Endometrial microvascular endothelial cells (primary cell): ENCODE data around the gene SP9. TPM values are rescaled to one million over a fixed set of nuclear protein-coding genes. Genes with fewer than 3 reads are reported as not detected.
"Not testable (repeated sequence)": the region's sequence is repeated elsewhere in the genome, so short reads cannot be mapped to it uniquely, and the experiment has no call there.

ENCODE experiments used
- in situ Hi-C: cut with HindIII; loops from 2 replicates; pipeline ENCODE4 v1.10.0; 2017; ENCODE audit warnings: low sequenced_read_pairs, low pct_unique_long_range_greater_than_20kb; ENCODE audit errors: inconsistent ontology term
- total RNA-seq: library from RNA; depleted of rRNA; stranded (reverse); fragments of >200 nt; gene quantifications from one replicate; pipeline ENCODE4 v1.2.3, GENCODE V29; 2015; ENCODE audit errors: inconsistent ontology term

Gene SP9
- total RNA-seq, 1 donor from 2014 or later, result not detected

- in situ Hi-C loops, result no loop called here
Observed at GRCh38 chr2:174342686-174343342, 8.1 kb downstream of the SP9 start.

GRCh38 chr2:174343343-174343622 is 8.5 kb downstream of the SP9 start:
- in situ Hi-C loops, result no loop called here

- in situ Hi-C loops, result no loop called here
Observed at GRCh38 chr2:174343623-174344455, 9.1 kb downstream of the SP9 start.

GRCh38 chr2:174344716-174345461 is 10.1 kb downstream of the SP9 start:
- in situ Hi-C loops, result no loop called here

DNA sequence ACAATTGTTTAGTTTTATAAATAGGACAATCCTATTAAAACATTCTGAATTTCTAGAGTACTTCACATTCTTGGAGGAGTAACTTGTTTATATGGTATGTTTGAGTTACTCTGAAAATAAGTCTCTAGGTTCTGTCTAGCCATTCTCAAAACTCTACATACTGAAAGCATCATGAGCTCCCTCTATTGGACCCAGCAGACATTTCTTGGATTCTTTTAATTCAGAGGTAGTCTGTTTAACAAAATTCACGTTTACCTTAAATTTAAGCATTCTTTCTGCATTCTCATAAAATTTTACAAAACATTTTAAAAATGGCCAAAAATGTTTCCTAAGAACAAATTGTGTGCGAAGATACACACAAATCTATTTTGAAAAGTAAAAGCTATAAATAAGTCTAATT is 15.3 kb downstream of the SP9 start:
- in situ Hi-C loops, result no loop called here

DNA sequence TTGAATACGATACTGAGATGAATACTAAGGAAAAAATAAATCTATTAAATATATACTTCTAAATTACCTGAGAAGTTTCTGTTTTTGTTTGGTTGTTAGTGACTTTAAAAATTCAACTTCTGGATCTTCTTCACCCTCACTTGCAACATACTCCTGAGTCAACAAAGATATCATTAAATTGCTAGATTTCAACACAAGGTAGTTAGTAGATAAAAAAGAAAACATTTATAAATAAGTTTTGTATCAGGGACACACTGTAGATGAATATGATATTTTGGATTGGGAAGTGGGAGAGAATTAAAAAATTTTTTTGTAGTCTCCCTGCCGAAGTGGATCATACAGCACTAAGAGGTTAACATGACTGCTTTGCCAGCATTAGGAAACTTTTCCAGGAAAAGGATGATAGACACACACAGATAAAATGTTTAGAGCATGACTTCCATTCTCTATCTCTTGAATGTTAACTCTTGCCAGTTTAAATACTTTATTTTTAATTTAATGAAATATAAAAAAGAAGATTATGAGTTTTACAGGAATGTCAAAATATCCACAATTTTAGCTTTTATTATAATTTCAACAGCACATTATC is 15.9 kb downstream of the SP9 start:
- in situ Hi-C loops, result no loop called here

DNA sequence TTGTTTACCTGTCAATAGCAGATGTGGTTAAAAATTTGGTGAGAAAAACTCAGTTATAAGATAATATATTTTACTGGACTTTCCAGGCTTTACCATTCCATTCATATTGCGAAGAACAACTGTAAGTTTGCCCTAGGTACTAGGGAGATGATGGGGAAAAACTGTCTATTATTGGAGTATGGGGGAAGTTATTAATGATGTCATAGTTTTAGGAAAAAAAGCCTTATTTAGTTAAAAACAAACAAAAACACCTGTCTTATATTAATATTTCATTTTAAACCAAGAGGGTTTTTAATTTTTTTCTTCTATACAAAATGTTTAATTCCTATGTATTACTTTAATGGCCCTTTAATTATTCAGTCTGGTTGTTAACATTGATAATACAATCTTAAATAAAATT is 18.2 kb downstream of the SP9 start:
- in situ Hi-C loops, result no loop called here

- in situ Hi-C loops, result no loop called here
Observed at GRCh38 chr2:174356347-174356746, 21.6 kb downstream of the SP9 start.

GRCh38 chr2:174359663-174360062 is 24.9 kb downstream of the SP9 start:
- in situ Hi-C loops, result not testable (repeated sequence)

DNA sequence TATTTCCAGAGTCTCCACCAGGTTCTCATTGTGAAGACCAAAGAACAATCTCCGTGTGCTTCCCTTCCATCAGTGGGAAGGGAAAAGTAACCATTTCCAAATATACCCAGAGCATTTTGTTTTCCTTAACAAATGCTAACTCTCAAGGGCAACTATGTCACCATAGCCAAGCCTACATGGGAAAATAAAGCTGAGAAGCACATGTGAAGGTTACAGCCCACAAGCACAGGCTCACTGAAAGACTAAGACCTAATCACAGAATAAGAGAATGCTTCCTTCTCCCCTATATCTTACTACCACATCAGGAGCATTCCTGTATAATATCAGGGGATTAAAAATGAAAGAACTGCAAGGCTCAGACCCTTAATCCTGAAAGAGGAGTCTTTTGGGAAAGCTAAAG is 28.2 kb downstream of the SP9 start:
- in situ Hi-C loops, result no loop called here

- in situ Hi-C loops, result not testable (repeated sequence)
Observed at GRCh38 chr2:174363492-174364225, 28.9 kb downstream of the SP9 start.

DNA sequence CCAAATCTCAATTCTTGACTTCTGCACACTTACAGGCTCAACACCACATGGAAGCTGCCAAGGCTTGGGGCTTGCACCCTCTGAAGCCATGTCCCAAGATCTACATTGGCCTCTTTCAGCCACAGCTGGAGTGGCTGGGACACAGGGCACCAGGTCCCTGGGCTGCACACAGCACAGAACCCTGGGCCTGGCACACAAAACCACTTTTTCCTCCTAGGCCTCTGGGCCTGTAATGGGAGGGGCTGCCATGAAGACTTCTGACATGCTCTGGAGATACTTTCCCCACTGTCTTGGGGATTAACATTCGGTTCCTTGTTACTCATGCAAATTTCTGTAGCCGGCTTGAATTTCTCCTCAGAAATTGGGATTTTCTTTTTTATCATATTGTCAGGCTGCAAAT is 29.9 kb downstream of the SP9 start:
- in situ Hi-C loops, result no loop called here

GRCh38 chr2:174365571-174365970 is 30.8 kb downstream of the SP9 start:
- in situ Hi-C loops, result no loop called here

DNA sequence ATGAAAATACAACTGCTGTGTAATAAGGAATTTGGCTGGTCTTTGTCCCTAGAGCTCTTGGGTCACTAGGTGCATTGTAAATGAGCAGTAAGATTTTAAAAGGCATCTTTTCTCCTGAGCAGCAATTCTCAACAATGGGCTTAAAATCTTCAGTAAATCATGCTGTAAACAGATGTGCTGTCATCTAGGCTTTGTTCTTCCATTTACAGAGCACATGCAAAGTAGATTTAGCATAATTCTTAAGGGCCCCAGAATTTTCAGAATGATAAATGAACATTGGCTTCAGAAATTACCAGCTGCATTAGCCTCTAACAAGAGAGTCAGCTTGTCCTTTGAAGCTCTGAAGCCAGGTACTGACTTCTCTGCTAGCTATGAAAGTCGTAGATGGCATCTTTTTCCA is 33.9 kb downstream of the SP9 start:
- in situ Hi-C loops, result no loop called here

DNA sequence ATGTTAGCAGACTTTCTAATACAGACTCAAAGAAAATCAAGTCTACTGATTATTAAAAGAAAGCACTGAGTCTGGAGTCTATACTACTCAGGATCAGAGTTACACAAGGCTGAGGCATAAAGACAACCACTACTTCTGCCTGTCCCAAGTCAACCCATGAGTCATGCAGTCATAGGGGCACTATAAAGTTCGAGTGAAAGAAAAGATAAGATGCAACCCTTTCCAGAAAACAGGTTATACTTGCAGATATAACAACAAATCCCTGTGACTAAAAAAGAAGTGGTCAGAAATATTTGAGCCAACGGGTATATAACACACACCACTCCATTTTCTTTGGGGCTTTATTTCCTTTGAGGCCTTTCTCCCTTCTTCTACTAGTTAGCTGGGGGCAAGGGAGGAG is 42.2 kb downstream of the SP9 start:
- in situ Hi-C loops, result loop anchor here (25.0 kb wide), 1 partner anchor 110 kb away; the partner anchor contains the start of gene GPR155

- in situ Hi-C loops, result loop anchor here (25.0 kb wide), 1 partner anchor 104 kb away; the partner anchor contains the start of gene GPR155
Observed at GRCh38 chr2:174383796-174384195, 49.0 kb downstream of the SP9 start.

DNA sequence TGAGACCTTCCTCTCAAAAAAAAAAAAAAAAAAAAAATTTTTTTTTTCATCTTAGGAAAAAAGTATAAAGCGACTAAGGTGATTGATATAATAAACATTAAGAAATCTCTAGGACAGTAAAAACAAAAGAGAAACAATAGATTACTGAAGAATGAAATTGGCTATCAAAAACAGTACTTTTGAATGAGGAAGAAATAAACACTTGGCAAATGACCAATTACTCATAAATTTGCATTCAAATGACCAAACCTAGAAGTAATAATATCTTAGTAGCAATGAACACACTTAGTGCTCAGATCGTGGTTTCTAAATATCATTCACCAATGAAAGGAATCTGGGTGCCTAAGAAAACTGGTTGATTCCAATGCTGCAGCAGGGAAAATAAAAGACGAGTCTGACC is 50.4 kb downstream of the SP9 start:
- in situ Hi-C loops, result loop anchor here (25.0 kb wide), 1 partner anchor 102 kb away; the partner anchor contains the start of gene GPR155
